Effector CD4-positive, alpha-beta T cell (primary cell): ENCODE results near the gene CNTNAP2.

Experiments used
- DNase-seq: peaks from one replicate; pipeline ENCODE4 v3.0.0-alpha.2; 2020

Gene CNTNAP2

DNA sequence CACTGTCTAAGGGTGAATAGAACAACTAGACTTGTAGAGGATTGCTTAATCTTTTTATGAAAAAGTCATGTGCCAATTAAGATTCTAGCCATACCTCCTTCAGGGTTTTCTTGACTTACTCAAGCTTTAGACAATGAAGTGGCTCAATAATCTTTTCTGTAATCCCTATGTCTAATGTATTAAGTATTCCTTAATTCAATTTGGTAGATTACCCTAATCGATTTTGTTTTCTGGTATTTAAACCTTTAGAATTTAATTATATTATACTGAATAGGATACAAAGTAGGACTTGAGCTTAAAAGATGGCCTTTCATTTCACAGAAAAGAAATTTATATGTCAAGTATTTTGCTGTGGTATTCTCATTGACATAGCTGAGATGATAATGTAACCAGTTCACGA lies 1876.1 kb downstream of the CNTNAP2 start:
- no peak for DNase-seq

- no peak for DNase-seq
Observed at GRCh38 chr7:147997636-147998035, 1881.0 kb downstream of the CNTNAP2 start.

DNA sequence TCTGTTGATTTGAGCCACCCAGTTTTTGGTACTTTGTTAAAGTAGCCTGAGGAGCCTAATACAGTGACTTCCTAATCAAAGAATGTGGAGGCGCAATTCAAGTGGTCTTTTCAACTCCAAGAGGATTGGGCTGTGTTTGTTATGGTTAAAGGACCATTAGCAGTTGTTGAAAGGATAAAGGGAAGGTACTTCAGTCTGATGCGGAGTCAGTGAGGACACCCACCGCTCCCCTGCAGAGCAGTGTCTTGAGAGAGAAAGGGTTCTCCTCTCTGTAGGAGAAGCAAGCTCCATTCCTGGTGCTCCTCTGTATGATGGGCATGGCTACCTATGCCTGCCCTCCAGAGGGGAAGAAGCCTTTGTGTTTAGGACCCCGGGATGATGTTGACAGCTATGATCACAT lies 1883.4 kb downstream of the CNTNAP2 start:
- DNase-seq: no peak

- no peak for DNase-seq
Observed at GRCh38 chr7:148011753-148012152, 1895.2 kb downstream of the CNTNAP2 start.

DNA sequence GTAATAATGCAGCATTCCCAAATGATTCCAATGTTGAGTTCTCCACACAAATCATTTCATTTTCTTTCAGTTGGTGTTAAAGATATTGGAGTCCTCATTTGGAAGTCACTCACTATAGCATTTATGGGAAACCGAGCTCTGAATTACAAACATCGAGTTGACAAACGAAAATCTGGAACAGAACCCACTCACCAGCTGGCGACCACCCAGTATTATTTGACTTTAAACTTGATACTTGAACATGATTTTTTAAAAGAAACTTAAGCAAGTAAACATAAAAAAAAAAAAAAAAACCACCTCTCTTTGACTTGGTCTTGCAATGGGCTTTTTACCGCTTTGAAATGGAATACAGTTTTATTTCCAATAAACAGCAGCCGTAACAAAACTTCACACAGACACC lies 1897.4 kb downstream of the CNTNAP2 start:
- DNase-seq: no peak

DNA sequence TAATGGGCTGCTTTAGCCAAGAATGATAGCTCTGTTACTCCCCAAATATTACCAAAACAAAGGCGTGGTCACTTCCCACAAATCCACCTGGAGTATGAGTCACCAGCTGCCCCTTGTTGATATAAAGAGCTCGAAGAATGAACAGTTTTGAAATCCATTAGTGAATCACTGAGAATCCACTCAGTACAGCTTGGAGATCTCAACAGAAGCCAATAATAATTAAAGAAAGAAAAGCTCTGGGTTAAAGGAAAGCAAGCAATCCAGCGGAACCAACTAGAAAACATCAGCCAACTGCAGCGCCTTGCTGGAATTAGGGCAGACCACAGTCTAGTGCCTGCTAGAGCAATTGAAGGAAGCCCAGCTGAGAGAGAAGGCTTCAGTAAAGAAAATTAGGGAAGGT lies 1897.9 kb downstream of the CNTNAP2 start:
- no peak for DNase-seq

DNA sequence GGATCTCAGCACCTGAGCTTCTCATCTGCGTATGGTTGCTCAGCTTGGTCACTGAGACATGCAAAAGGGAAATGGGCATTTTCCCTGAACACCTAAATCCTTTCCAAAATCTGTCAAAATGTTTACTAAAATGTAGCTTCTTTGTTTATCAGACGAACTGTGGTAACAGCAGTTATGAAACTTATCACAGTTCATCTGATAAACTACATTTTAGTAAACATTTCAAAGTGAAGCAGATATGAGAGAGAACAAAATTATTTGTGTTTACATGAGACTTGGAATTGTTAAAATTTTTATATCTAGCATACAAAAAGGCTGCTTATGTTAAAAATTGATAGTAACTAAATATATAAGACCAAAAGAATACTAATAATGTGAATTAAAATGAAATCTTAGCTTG lies 1900.5 kb downstream of the CNTNAP2 start:
- DNase-seq: no peak

DNA sequence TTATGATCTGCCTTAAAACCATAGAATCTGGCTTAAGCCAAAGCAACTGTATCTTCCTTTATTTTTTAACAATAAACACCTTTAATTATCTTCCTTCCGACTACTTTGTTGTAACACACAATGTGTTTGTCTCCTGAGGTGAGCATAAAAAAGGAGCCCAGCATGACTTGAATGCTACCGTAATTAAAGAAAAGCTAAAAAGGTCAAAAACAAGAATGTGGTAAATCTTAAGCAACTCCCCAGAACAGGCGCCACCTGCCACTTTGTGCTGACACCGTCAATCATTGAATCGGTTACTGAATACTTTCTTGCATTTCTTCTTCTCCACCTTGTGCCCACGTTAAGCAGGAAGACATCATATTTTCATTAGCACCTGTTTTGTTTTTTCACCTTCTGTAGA lies 1904.1 kb downstream of the CNTNAP2 start:
- DNase-seq: no peak

GRCh38 chr7:148021507-148022045 lies 1905.0 kb downstream of the CNTNAP2 start:
- no peak for DNase-seq

DNA sequence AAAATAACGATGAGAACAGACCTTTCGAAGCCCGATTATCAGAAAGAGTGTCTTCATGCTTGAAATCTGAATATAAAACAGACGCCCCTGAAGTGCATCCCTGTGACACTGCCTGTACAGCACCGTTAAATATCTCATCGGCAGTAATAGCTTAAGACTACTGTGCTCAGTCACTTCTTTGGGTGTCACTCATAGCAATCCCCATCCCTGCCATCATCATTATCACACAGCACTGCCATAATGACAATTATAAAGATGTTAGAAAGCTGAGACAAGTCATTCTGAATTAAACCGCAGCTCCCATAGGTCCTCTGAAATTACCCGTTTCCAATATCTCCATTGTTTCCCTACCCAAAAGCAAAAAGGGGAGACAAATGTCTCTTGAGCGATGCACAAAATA lies 1906.2 kb downstream of the CNTNAP2 start:
- DNase-seq: no peak

DNA sequence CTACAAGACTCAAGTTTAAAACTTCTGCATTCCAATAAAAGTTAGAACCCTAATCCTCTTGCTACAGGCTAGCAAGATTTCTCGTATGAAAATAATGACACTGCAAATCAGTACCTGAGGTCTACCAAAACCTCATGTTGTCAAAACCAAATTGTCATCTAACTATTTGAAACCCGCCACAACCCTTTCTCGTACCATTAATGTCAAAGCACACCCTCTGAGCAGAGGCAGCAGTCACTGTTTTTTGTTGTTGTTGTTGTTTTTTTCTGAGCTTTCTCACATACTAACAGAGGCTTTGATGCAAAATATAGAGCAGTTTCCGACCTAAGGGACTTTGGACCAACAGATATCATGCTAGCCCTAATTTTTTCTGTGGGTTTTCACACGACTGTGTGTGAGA lies 1910.1 kb downstream of the CNTNAP2 start:
- DNase-seq: no peak

GRCh38 chr7:148028165-148028564 lies 1911.6 kb downstream of the CNTNAP2 start:
- no peak for DNase-seq

DNA sequence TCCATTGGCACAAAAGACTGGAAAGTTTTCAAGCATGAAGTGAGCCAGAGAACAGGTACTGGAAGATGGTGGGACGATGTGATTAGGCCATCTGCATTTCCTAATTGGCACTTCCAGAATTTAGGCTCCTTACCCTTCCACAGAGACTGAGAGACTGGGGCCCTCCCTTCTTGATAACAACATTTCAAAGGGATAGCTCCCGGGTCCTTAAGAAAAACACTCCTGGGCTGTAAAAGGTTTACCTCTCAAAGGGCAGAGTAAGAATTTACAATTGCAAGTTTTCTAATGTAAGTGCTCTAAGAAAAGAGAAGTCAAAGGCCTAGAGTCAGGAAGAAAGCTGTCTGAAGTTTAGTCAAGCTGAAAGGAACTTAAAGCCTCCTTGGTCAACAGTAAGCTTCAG lies 1914.4 kb downstream of the CNTNAP2 start:
- DNase-seq: no peak

DNA sequence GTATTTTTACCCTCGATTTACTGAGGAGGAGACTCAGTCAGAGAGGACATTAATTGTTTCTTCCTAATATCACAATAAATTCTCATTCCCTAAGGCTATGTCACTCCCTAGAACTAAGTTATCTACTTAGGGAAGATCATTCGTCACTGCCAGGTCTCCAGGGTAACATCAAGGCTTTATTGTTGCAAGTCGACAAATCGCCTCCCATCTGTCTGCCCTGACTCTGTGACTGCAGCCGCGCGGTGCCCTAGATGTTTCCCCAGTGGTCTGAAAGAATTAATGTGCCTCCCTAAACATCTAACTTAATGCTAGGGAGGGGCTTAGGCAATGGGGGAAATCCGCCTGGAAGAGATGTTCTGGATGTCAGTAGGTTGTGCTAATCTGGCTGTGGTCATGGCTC lies 1915.2 kb downstream of the CNTNAP2 start:
- no peak for DNase-seq

GRCh38 chr7:148035950-148036349 lies 1919.3 kb downstream of the CNTNAP2 start:
- no peak for DNase-seq

DNA sequence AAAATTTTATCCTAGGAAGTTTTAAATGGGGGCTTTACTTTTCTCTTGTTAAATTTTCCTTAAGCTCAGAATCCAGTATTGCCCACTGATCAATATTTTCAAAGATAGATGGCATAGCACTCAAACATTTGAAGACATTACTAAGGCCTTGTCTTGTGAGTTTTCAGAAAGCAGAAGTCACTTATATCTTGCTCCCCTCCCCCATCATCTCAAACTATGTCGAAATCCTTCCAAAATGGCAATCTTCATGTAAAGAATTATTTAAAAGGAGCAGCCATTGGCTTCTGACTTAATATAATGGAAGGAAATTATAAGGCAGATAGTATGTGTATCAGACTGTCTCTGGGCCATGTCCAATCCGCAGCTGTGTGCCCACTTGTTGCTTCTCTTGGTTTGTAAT lies 1920.4 kb downstream of the CNTNAP2 start:
- DNase-seq: no peak

DNA sequence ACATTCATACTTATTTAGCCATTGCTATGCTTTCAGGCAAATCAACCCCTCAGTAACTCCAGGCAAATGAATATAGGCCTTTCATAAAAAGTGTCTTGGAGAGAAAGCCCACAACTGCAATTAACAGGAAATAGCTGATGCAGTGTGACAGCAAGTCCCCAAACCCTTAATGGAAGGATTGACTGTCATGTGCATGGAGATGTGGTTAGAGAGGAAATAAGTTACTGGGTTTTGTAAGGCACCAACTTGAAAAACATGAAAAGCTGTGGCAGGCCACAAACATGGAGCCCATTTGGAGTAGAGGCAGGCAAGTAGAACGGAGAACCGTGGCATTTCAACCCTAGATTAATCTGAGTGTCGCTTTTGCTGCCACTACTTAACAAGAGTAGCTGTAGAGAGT lies 1924.6 kb downstream of the CNTNAP2 start:
- DNase-seq: no peak

GRCh38 chr7:148042935-148043631 lies 1926.5 kb downstream of the CNTNAP2 start:
- DNase-seq: no peak

DNA sequence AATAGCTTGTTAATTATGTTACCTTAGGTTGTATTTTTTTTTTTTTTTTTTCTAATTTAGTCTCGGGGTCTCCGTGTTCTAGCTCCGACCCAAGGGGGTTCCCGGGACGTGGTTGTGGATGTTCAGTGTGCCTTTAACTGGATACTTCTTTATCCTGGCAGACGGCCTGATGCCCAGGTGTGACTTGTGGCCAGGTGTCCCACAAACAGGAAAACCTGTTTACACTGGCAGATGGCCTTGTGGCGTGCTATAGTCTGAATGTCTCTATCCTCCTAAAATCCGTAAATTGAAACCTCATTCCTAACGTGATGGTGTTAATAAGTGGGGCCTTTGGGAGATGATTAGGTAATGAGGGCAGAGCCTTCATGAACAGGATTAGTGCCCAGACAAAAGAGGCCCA lies 1927.6 kb downstream of the CNTNAP2 start:
- DNase-seq: no peak

DNA sequence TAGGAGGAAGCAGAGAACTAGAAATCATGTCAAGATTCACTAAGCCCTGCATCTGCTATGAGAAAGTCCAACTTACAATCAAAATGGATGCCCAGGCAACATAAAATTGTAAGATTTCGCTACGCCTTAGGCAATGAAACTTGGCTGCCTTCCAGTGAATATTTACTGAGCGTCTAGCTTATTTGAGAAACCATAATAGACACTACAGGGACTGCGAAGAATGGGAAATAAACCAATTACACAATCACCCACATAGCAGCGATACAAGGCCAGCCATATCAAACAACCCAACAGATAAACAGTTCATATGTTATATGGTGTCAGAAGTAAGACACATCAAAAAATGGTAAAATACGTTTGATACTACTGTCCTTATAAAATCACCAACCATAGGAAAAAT lies 1928.9 kb downstream of the CNTNAP2 start:
- no peak for DNase-seq

DNA sequence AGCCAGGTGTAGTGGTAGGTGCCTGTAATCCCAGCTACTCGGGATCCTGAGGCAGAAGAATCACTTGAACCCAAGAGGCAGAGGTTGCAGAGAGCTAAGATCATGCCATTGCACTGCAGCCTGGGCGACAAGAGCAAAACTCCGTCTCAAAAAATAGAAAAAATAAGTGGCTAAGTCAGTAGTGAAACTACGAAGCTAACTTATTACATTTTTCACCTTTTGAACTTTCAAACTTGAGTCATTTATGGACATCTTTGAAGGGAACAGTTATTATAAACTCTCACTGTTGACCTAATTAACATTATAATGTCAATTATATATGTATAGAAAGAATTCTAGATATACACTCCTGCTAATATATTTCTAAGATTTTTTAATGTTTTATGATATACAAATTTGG lies 1932.5 kb downstream of the CNTNAP2 start:
- no peak for DNase-seq

GRCh38 chr7:148050492-148051158 lies 1934.0 kb downstream of the CNTNAP2 start:
- DNase-seq: no peak

- no peak for DNase-seq
Observed at GRCh38 chr7:148056406-148056805, 1939.8 kb downstream of the CNTNAP2 start.

DNA sequence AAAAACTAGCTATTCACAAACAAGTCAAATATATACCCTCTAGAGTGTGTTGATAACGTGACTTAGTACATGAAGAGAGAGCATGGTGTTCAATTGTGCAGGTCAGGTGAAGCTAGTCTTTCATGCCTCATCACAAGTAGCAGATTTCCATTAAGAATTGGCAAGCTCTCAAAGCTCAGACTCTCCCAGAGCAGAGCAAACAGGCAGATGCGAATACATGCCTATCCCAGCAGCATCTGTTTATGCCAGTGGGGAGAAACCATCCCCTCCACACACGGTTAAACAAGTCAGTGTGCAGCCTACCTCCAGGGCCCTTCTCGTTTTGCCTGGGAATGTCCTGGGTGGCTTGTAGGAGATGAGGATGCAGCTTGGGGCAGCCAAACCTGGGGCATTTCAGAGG lies 1941.5 kb downstream of the CNTNAP2 start:
- no peak for DNase-seq

- no peak for DNase-seq
Observed at GRCh38 chr7:148058753-148059152, 1942.2 kb downstream of the CNTNAP2 start.
